ENCODE results near the gene KRTAP12-1.
"Not testable (repeated sequence)": the region's sequence is repeated elsewhere in the genome, so short reads cannot be mapped to it uniquely, and the experiment has no call there.

The KRTAP12-1 gene

DNA sequence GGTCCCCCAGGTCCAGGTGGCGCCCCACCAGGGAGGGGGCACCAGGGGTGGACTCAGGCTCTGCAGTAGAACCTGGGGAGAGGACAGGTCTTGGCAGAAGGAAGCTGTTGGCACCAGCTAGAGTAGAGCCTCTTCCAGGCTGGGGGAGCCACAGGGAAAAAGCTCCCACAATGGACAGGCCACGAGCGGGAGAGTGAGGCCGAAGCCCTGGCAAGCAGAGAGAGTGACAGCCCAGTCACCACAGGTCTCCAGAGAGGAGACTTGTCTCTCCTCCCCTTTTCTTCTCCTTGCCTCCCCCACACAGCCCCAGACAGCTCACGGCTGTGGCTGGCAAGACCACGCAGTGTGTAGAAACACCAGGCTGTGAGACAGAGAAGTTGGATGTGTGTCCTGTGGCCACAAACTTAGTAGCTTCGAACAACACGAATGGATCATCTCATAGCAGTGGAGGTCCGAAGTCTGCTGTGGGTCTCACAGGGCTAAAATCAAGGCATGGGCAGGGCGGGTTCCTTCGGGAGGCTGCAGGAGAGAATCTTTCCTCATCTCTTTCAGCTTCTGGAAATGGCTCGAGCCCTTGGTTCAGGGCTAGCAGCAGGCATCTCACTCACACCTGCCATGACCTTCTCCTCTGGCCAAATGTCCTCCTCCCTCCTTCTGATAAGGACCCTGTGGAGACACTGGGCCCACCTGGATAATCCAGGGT lies 30.8 kb downstream of the KRTAP12-1 start:
- Mint-ChIP-seq H3K27ac (peak overlapping the region; percentile 75), H3K36me3 (no peaks in the 10 kb centered on the region), H3K9me3 (peaks cover under 1% of the 10 kb centered on the region), H3K4me3 (no peak overlapping the region), H3K4me1 (peaks cover 44% of the 10 kb centered on the region)
- DNase-seq (ENCODE audit: low spot score in 2 of 2) = peak in 1 of 2 donors; percentile 40
- peak; percentile 52 for ATAC-seq

DNA sequence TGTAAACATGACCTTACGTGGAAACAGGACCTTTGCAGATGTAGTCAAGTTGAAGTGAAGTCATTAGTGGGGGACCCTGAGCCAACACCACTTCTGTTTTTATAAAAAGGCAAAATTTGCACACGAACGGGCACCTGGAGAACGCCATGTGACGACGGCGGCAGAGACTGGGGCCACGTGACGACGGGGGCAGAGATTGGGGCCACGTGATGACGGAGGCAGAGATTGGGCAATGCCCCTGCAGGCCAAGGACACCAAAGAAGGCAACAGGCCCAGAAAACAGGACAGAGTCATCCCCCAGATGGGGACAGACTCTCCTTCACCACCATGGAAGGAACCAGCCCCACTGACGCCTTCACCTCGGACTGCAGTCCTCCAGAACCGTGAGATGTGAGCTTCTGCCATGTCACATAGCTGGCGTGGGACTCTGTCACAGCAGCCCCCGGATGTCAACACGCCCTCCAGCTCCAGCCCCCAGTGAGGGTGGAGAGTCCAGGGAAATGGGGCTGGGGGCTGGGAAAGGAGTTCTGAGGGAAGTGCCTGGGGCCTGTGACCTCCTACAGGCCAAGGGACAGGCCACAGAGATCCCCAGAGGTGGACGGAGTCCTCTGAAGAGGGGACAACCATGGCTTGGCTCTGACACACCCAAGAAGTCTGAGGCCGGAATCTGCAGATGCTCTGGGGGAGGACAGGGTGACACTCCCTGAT lies 31.5 kb downstream of the KRTAP12-1 start:
- H3K4me3 Mint-ChIP-seq = no peak overlapping the region
- peaks cover 38% of the 10 kb centered on the region for H3K4me1 Mint-ChIP-seq
- DNase-seq (ENCODE audit: low spot score in 2 of 2) (peak in 1 of 2 donors; percentile 35), ATAC-seq (no peak)
- H3K9me3 Mint-ChIP-seq = no peaks in the 10 kb centered on the region
- no peaks in the 10 kb centered on the region for H3K36me3 Mint-ChIP-seq
- peak overlapping the region; percentile 75 for H3K27ac Mint-ChIP-seq

DNA sequence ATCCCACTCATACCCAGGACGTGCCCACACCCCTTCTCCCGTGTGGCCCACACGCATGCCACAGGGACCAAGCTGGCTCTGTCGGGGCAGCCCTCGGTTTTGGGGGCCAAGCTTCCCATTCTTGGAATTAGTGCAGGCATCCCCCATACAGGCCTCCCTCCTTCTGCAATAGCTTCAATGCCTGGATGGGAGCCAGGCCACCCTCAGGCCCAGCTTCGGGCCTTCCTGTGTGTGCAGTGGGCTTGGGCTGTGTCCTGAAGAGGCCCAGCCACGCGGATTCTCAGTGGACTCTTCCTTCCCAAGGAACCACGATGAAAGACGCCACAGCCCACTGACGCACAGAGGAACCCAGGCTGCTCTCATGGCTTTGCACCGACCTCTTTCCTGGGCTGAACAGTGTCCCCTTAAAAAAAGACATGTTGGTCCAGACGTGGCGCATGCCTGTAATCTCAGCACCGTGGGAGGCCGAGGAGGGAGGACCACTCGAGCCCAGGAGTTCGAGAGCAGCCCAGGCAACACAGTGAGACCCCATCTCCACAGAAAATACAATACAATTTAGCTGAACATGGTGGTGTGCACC lies 32.4 kb downstream of the KRTAP12-1 start:
- DNase-seq (ENCODE audit: low spot score in 2 of 2) (peak in 1 of 2 donors; percentile 40), ATAC-seq (no peak)
- H3K4me3 Mint-ChIP-seq = no peak overlapping the region
- H3K9me3 Mint-ChIP-seq = peaks cover 5% of the 10 kb centered on the region
- H3K27ac Mint-ChIP-seq = peak overlapping the region; percentile 75
- peaks cover 30% of the 10 kb centered on the region for H3K4me1 Mint-ChIP-seq
- H3K36me3 Mint-ChIP-seq = no peaks in the 10 kb centered on the region

DNA sequence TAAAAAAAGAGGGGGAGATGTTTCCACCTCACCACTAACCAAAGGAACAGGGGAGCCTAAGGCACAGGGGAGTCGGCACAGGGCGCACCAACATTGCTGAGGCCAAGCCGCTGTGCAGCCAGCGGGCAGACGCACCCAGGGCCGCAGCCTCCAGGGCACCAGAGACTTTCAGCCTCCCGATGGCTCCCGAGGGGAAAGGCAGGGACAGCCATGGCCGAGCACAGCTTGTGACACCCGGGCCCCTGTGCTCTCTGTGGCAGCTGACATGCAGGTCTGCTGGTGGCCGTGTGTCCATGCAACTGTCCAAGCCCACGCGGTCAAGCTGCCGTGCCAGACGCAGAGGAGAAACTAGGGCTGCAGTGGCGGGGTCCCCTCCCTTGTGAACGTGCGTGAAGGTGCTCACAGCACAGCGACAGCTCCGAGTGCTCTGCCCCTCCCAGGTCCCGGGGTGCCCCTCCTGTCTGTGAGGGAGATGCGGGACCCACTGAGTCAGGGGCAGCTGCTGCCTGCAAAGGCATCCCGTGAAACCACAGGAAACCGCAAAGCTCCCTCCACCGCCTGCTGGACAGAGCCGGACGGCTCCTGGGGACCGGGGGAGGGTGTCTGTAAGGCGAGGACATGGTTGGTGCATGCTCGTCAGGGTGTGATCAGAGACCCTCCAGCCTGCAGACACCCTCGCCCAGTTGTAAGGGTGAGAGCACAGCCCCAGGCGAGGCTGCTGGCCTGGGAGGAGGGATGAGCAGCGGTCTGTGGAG lies 33.2 kb downstream of the KRTAP12-1 start:
- no peak overlapping the region for H3K4me3 Mint-ChIP-seq
- H3K36me3 Mint-ChIP-seq = peaks cover 6% of the 10 kb centered on the region
- H3K9me3 Mint-ChIP-seq = peaks cover 10% of the 10 kb centered on the region
- H3K4me1 Mint-ChIP-seq = peaks cover 21% of the 10 kb centered on the region
- DNase-seq (ENCODE audit: low spot score in 2 of 2) = peak in 1 of 2 donors; percentile 36
- no peak for ATAC-seq
- no peak overlapping the region for H3K27ac Mint-ChIP-seq

DNA sequence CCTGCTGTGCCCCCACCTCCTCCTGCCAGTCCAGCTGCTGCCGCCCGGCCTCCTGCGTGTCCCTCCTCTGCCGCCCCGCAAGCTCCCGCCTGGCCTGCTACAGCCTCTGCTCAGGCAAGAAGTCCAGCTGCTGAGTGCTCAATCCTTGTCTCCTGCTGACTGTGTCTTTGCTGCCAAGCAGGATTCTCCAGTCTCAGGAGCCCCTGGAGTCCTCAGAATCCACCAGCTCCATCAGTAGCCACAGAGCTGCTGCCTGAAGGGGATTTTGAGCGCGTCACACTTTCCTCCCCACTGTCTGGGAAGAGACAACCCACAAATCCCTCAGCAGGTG lies 34.8 kb downstream of the KRTAP12-1 start:
- H3K9me3 Mint-ChIP-seq = peaks cover 13% of the 10 kb centered on the region
- H3K4me1 Mint-ChIP-seq = peaks cover 18% of the 10 kb centered on the region
- ATAC-seq = no peak
- peak in 1 of 2 donors; percentile 43 for DNase-seq (ENCODE audit: low spot score in 2 of 2)
- peaks cover 6% of the 10 kb centered on the region for H3K36me3 Mint-ChIP-seq
- H3K27ac Mint-ChIP-seq = no peak overlapping the region
- H3K4me3 Mint-ChIP-seq = no peak overlapping the region

DNA sequence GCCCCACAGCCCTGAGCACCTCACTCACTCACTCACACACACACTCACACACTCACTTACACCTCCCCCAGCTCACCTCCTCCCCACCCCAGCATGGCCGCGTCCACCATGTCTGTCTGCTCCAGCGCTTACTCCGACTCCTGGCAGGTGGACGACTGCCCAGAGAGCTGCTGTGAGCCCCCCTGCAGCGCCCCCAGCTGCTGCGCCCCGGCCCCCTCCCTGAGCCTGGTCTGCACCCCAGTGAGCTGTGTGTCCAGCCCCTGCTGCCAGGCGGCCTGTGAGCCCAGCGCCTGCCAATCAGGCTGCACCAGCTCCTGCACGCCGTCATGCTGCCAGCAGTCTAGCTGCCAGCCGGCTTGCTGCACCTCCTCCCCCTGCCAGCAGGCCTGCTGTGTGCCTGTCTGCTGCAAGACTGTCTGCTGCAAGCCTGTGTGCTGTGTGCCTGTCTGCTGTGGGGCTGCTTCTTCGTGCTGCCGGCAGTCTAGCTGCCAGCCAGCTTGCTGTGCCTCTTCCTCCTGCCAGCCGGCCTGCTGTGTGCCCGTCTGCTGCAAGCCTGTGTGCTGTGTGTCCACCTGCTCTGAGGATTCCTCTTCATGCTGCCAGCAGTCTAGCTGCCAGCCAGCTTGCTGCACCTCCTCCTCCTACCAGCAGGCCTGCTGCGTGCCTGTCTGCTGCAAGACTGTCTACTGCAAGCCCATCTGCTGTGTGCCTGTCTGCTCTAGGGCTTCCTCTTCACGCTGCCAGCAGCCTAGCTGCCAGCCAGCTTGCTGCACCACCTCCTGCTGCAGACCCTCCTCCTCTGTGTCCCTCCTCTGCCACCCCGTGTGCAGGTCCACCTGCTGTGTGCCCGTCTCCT lies 35.4 kb downstream of the KRTAP12-1 start, which contains the start of gene KRTAP10-11:
Gene KRTAP10-11 (plus strand): TSS at position 49 of the 856 bp plus-strand sequence. CDS start 45 bp downstream, at position 94.
- H3K4me1 Mint-ChIP-seq = peaks cover 17% of the 10 kb centered on the region
- not testable (repeated sequence) for ATAC-seq; DNase-seq (ENCODE audit: low spot score in 2 of 2); H3K27ac Mint-ChIP-seq; H3K36me3 Mint-ChIP-seq; H3K4me3 Mint-ChIP-seq
- peaks cover 14% of the 10 kb centered on the region for H3K9me3 Mint-ChIP-seq

DNA sequence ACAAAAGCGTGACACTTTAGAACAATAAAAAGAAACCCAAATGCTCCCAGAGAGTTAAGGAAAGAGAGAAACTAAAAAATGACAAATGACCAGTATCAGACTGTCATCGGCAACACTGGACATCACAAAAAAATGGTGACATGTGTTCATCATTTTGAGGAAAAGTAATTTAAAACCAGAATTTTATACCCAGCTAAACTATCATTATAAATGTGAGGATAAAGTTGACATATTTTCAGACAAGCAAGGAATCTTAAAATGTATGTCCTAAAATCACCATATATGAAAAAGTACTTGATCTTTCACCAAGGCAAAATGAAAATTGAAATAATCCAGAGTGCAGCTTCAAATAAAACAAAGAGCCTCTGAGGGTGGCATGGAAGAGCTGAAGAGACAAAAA lies 37.1 kb downstream of the KRTAP12-1 start:
- no peak overlapping the region for H3K27ac Mint-ChIP-seq
- H3K36me3 Mint-ChIP-seq = peaks cover 6% of the 10 kb centered on the region
- ATAC-seq (no peak), DNase-seq (ENCODE audit: low spot score in 2 of 2) (no peak)
- H3K9me3 Mint-ChIP-seq = peaks cover 20% of the 10 kb centered on the region
- peaks cover 11% of the 10 kb centered on the region for H3K4me1 Mint-ChIP-seq
- H3K4me3 Mint-ChIP-seq = no peak overlapping the region

DNA sequence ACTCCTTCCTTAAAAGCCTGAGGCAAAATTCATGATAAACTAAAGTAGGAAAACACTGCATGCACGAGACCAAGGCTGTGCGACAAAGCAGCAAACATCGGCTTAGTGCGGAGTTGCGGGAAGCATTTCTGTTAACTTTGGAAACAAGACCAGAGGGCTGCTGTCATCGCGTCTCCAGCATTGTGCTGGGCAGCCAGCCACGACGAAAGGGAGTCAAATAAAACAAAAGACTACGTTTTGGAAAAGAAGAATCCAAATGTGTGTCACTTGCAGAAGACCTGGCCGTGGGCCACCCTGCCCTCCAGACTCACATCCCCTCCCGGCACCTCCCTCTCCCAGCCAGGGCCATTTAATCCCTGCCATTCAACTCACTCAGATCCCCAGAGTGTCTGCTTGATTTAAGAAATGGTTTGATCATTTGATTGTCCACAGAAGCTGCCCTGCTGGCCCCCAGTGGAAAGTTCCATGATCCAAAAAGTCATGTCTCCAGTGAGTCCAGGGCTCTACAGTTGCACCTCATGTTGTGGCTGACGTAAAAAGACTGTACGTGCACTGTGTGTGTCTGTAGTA lies 38.1 kb downstream of the KRTAP12-1 start:
- Mint-ChIP-seq H3K36me3 (peaks cover 6% of the 10 kb centered on the region), H3K9me3 (peaks cover 20% of the 10 kb centered on the region), H3K4me1 (peaks cover 11% of the 10 kb centered on the region), H3K4me3 (no peak overlapping the region), H3K27ac (no peak overlapping the region)
- DNase-seq (ENCODE audit: low spot score in 2 of 2) (peak in 1 of 2 donors; percentile 22), ATAC-seq (no peak)

DNA sequence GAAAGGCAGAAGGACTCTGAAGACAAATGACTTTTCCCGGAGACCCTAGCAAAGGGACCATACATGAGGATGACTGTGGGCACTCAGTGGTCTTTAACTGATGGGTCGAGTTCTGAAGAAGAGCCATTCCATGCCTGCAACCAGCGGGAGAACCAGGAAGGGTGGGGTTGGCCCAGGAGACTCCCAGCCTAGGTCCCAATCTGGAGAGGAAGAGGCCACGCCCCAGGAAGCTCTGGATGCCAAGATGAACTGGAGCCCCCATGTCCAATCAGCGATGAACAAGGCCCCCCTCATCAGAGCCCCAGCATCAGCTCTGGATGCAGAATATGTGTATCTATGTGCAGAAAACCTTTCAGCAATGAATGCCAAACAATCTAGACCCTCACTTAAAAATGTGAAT lies 41.2 kb downstream of the KRTAP12-1 start:
- ATAC-seq (no peak), DNase-seq (ENCODE audit: low spot score in 2 of 2) (no peak)
- Mint-ChIP-seq H3K27ac (no peak overlapping the region), H3K4me1 (peaks cover 10% of the 10 kb centered on the region), H3K36me3 (peaks cover 6% of the 10 kb centered on the region), H3K9me3 (peaks cover 20% of the 10 kb centered on the region), H3K4me3 (no peak overlapping the region)

DNA sequence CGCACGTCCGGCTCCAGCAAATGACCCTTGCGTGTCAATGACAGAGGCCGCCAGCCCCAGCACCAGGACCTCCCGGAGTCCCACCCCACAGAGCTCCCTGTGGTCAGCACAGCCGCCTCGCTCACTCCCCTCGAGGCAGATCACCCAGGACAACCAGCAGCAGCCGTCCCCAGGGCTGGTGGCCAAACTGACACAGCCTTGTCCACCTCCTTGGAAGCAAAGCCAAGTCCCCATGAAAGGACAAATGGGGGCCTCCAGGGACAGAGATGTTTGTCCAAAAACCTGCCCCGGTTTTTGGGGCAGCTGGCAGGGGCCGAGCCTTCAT lies 42.7 kb downstream of the KRTAP12-1 start:
- Mint-ChIP-seq H3K27ac (no peak overlapping the region), H3K4me3 (no peak overlapping the region), H3K9me3 (peaks cover 12% of the 10 kb centered on the region), H3K36me3 (peaks cover 4% of the 10 kb centered on the region), H3K4me1 (peaks cover 10% of the 10 kb centered on the region)
- no peak for ATAC-seq
- DNase-seq (ENCODE audit: low spot score in 2 of 2) = peak in 1 of 2 donors; percentile 35

DNA sequence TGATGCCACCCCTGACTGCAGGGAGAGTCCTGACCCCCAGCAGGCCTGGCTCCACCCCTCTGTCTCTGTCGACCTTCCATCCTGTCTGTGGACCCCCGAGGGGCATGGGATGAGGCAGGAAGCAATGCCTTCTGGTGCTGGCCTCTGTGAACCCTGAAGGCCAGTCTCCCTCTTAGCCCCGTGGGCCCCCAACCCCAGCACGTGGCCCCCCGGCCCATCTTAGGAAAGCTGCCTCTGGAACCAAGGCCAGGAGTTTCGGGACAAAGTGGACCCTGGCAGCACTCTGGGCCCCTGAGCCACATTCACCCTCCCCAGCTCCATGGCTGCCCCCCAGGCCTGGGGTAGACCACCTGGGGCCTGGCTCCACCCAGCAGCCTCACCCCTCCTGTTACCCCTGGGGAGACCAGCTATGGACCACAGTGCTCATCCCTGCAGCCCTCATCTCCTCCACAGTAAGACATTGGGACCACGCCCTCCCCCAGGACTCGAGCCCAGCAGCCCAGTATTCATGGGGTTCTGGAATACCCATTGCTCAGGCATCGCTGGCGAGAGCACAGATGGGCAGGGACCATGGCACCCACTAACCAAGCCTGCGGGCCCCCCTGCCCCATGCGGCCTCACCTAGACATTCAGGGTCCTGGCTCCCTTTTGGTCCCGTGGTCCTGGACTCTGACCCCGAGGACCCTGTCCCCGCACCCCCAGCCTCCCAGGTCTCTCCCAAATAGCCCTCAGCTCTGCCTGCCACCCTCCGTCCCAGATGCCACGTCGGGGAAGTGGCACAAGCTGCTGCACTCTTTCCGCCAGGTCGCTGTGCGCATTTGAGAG lies 43.2 kb downstream of the KRTAP12-1 start:
- H3K36me3 Mint-ChIP-seq, ATAC-seq, H3K4me3 Mint-ChIP-seq: not testable (repeated sequence)

DNA sequence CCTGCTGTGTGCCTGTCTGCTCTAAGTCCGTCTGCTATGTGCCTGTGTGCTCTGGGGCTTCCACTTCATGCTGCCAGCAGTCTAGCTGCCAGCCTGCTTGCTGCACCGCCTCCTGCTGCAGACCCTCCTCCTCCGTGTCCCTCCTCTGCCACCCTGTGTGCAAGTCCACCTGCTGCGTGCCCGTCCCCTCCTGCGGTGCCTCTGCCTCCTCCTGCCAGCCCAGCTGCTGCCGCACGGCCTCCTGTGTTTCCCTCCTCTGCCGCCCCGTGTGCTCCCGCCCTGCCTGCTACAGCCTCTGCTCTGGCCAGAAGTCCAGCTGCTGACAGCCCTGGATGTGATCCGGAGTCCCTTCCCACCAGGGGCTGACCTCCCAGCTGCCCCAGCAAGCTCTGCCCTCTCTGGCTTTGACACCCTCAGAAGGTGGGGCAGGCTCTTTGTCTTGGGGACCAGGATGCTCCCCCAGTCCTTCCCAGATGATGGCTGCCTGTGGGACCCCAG lies 44.1 kb downstream of the KRTAP12-1 start:
- not testable (repeated sequence) for H3K27ac Mint-ChIP-seq, H3K36me3 Mint-ChIP-seq, H3K4me3 Mint-ChIP-seq, ATAC-seq, H3K4me1 Mint-ChIP-seq
- peaks cover 12% of the 10 kb centered on the region for H3K9me3 Mint-ChIP-seq
- peak in 1 of 2 donors; percentile 18 for DNase-seq (ENCODE audit: low spot score in 2 of 2)

More for the DNA sequence above, 43.2 kb downstream of the KRTAP12-1 start:
- DNase-seq (ENCODE audit: low spot score in 2 of 2) = peak in 1 of 2 donors; percentile 23
- not testable (repeated sequence) for H3K27ac Mint-ChIP-seq, H3K4me1 Mint-ChIP-seq
- H3K9me3 Mint-ChIP-seq = peaks cover 10% of the 10 kb centered on the region

DNA sequence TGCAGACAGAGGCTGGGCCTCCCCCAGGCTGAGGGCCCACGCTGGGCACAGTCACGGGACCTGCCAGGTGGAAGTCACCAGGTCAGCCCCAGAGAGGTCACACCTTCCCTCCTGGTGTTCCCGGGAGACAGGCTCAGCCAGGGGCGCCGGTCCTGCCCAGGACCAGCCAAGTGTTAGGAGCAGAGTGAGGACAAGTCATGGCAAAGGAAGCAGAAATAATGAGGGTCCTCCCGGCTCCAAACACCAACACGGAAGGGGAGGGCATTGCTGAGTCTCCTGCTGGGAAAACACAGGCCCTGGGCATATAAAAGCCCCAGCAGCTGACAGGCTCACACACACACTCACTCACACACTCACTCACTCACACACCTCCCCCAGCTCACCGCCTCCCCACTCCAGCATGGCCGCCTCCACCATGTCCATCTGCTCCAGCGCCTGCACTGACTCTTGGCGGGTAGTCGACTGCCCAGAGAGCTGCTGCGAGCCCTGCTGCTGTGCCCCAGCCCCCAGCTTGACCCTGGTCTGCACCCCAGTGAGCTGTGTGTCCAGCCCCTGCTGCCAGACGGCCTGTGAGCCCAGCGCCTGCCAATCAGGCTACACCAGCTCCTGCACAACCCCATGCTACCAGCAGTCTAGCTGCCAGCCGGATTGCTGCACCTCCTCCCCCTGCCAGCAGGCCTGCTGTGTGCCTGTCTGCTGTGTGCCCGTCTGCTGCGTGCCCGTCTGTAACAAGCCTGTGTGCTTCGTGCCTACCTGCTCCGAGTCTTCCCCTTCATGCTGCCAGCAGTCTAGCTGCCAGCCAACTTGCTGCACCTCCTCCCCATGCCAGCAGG lies 44.7 kb downstream of the KRTAP12-1 start, which contains the start of gene KRTAP10-10:
Gene KRTAP10-10 (plus strand): TSS at position 339 of the 833 bp plus-strand sequence. CDS start 62 bp downstream, at position 401.
- peaks cover 14% of the 10 kb centered on the region for H3K9me3 Mint-ChIP-seq
- no peak for ATAC-seq
- no peak within 1 kb of the TSS for H3K4me3 Mint-ChIP-seq
- peaks cover 10% of the 10 kb centered on the region for H3K4me1 Mint-ChIP-seq
- DNase-seq (ENCODE audit: low spot score in 2 of 2) = no peak
- H3K27ac Mint-ChIP-seq = no peak within 1 kb of the TSS
- H3K36me3 Mint-ChIP-seq = no peaks in the 10 kb centered on the region
